Astrocyte (in vitro differentiated cells and primary cell): ENCODE results near the gene CYP46A1. TPM values are rescaled to one million over a fixed set of nuclear protein-coding genes. Genes with fewer than 3 reads are reported as not detected.
A peak's percentile ranks its signal among the peaks of the same experiment; 100 is the strongest.

Source experiments
- DNase-seq: peaks from one replicate; pipeline ENCODE4 v3.0.0-alpha.2; 2010; ENCODE audit warnings: low read depth
- FAIRE-seq: peaks from 2 replicates; lab custom pipeline; 2011; peaks lifted over from hg19 to GRCh38; lab: Jason Lieb, UNC
- H2AFZ ChIP-seq: 2 replicates; pipeline ENCODE4 v1.6.0; 2012; ENCODE audit warnings: low read depth, low read length, inconsistent platforms
- H3K27ac ChIP-seq: 2 replicates; pipeline ENCODE4 v1.5.1; 2011; ENCODE audit warnings: low read depth, low read length, inconsistent platforms
- H3K27me3 ChIP-seq: 2 replicates; pipeline ENCODE4 v1.6.0; 2011; ENCODE audit warnings: low read length, inconsistent platforms; ENCODE audit not compliant: insufficient read depth
- H3K36me3 ChIP-seq: 2 replicates; pipeline ENCODE4 v1.5.1; 2011; ENCODE audit warnings: low read length, inconsistent platforms; ENCODE audit not compliant: insufficient read depth
- H3K4me1 ChIP-seq: 2 replicates; pipeline ENCODE4 v1.5.1; 2011; ENCODE audit warnings: low read length, inconsistent platforms; ENCODE audit not compliant: insufficient read depth
- H3K4me2 ChIP-seq: 2 replicates; pipeline ENCODE4 v1.6.0; 2012; ENCODE audit warnings: low read length, inconsistent platforms
- H3K4me3 ChIP-seq: 2 replicates; pipeline ENCODE4 v1.5.1; 2011; ENCODE audit warnings: low read depth, mild to moderate bottlenecking, low read length, inconsistent platforms; ENCODE audit not compliant: insufficient read depth
- H3K79me2 ChIP-seq: 2 replicates; pipeline ENCODE4 v1.6.0; 2012; ENCODE audit warnings: mild to moderate bottlenecking, low read length, inconsistent platforms; ENCODE audit not compliant: insufficient read depth
- H3K9ac ChIP-seq: 2 replicates; pipeline ENCODE4 v1.6.0; 2012; ENCODE audit warnings: mild to moderate bottlenecking, low read length, inconsistent platforms
- H3K9me3 ChIP-seq: 2 replicates; pipeline ENCODE4 v1.5.1; 2012; ENCODE audit warnings: low read depth, mild to moderate bottlenecking, low read length, inconsistent platforms; ENCODE audit not compliant: insufficient read depth
- H4K20me1 ChIP-seq: 2 replicates; pipeline ENCODE4 v1.6.0; 2012; ENCODE audit warnings: low read length, inconsistent platforms; ENCODE audit not compliant: insufficient read depth
- H3K27ac Mint-ChIP-seq: one replicate; pipeline ENCODE4 v1.8.0; 2021; ENCODE audit warnings: mild to moderate bottlenecking, mixed read lengths; ENCODE audit not compliant: unreplicated experiment
- H3K27me3 Mint-ChIP-seq: one replicate; pipeline ENCODE4 v1.8.0; 2021; ENCODE audit warnings: low read depth, mixed read lengths; ENCODE audit not compliant: unreplicated experiment
- H3K36me3 Mint-ChIP-seq: one replicate; pipeline ENCODE4 v1.8.0; 2021; ENCODE audit warnings: low read depth, mixed read lengths; ENCODE audit not compliant: unreplicated experiment
- H3K4me1 Mint-ChIP-seq: one replicate; pipeline ENCODE4 v1.8.0; 2021; ENCODE audit warnings: low read depth, mixed read lengths; ENCODE audit not compliant: unreplicated experiment
- H3K4me3 Mint-ChIP-seq: one replicate; pipeline ENCODE4 v1.8.0; 2021; ENCODE audit warnings: mild to moderate bottlenecking, moderate library complexity, mixed read lengths; ENCODE audit not compliant: unreplicated experiment
- H3K9me3 Mint-ChIP-seq: one replicate; pipeline ENCODE4 v1.8.0; 2021; ENCODE audit warnings: mild to moderate bottlenecking, mixed read lengths; ENCODE audit not compliant: unreplicated experiment
- CTCF ChIP-seq: IDR thresholded peaks from 2 replicates; pipeline ENCODE4 v1.5.1; 2011; ENCODE audit warnings: low read depth, mild to moderate bottlenecking, inconsistent platforms, low read length, moderate library complexity; ENCODE audit not compliant: insufficient read depth
- EZH2 ChIP-seq: IDR thresholded peaks from 2 replicates; pipeline ENCODE4 v1.6.1; 2012; ENCODE audit warnings: mild to moderate bottlenecking, low read length, inconsistent platforms; ENCODE audit not compliant: insufficient read depth
- total RNA-seq: library from RNA; stranded (reverse); gene quantifications from 2 replicates; pipeline ENCODE4 v1.2.1, GENCODE V29; 2021

Gene CYP46A1
- total RNA-seq, 1 donor from 2014 or later, result 0.52 TPM

GRCh38 chr14:99671235-99672224, 12.6 kb upstream of the CYP46A1 start:
- no peak overlapping the region for H3K27ac ChIP-seq
- FAIRE-seq (no peak), DNase-seq (no peak)
- Mint-ChIP-seq H3K4me3 (no peak overlapping the region), H3K36me3 (peaks cover 2% of the 10 kb centered on the region), H3K27ac (no peak overlapping the region), H3K27me3 (peaks cover 30% of the 10 kb centered on the region), H3K9me3 (peaks cover 2% of the 10 kb centered on the region), H3K4me1 (peaks cover 9% of the 10 kb centered on the region)
- no peak for TF ChIP-seq EZH2
- H4K20me1 ChIP-seq, result no peaks in the 10 kb centered on the region
- no peaks in the 10 kb centered on the region for H3K36me3 ChIP-seq
- H3K4me1 ChIP-seq, result peaks cover 22% of the 10 kb centered on the region
- no peak overlapping the region for H3K4me3 ChIP-seq
- H3K79me2 ChIP-seq, result no peaks in the 10 kb centered on the region
- H3K9ac ChIP-seq, result peak overlapping the region; percentile 41
- H3K27me3 ChIP-seq, result no peaks in the 10 kb centered on the region
- H3K9me3 ChIP-seq, result no peaks in the 10 kb centered on the region
- H2AFZ ChIP-seq, result peak overlapping the region; percentile 64
- H3K4me2 ChIP-seq, result peak overlapping the region; percentile 21

- TF ChIP-seq EZH2 (no peak), CTCF (no peak)
- H4K20me1 ChIP-seq, result no peaks in the 10 kb centered on the region
- H3K4me1 ChIP-seq, result peaks cover 26% of the 10 kb centered on the region
- Mint-ChIP-seq H3K27me3 (peaks cover 24% of the 10 kb centered on the region), H3K36me3 (peaks cover 2% of the 10 kb centered on the region), H3K4me3 (no peak overlapping the region), H3K9me3 (peaks cover 5% of the 10 kb centered on the region), H3K27ac (no peak overlapping the region), H3K4me1 (peaks cover 9% of the 10 kb centered on the region)
- peaks cover under 1% of the 10 kb centered on the region for H3K9me3 ChIP-seq
- no peaks in the 10 kb centered on the region for H3K79me2 ChIP-seq
- H3K27me3 ChIP-seq, result no peaks in the 10 kb centered on the region
- no peak overlapping the region for H3K4me2 ChIP-seq
- no peak overlapping the region for H2AFZ ChIP-seq
- DNase-seq (no peak), FAIRE-seq (no peak)
- no peak overlapping the region for H3K9ac ChIP-seq
- no peak overlapping the region for H3K27ac ChIP-seq
- H3K4me3 ChIP-seq, result no peak overlapping the region
- H3K36me3 ChIP-seq, result no peaks in the 10 kb centered on the region
Measured at GRCh38 chr14:99672506-99673304, 11.4 kb upstream of the CYP46A1 start.

- no peak overlapping the region for H3K27ac Mint-ChIP-seq
- Histone ChIP-seq H4K20me1 (no peaks in the 10 kb centered on the region), H3K4me2 (no peak overlapping the region), H3K27ac (no peak overlapping the region), H3K9me3 (peaks cover 9% of the 10 kb centered on the region), H3K4me1 (peaks cover 26% of the 10 kb centered on the region), H3K9ac (no peak overlapping the region), H3K36me3 (no peaks in the 10 kb centered on the region), H3K4me3 (no peak overlapping the region), H3K27me3 (no peaks in the 10 kb centered on the region), H2AFZ (no peak overlapping the region), H3K79me2 (no peaks in the 10 kb centered on the region)
- no peak for FAIRE-seq
- H3K9me3 Mint-ChIP-seq, result peaks cover 12% of the 10 kb centered on the region
- no peak for TF ChIP-seq CTCF
- no peak for TF ChIP-seq EZH2
- H3K27me3 Mint-ChIP-seq, result peaks cover 17% of the 10 kb centered on the region
- no peak overlapping the region for H3K4me3 Mint-ChIP-seq
- no peak for DNase-seq
- H3K4me1 Mint-ChIP-seq, result peaks cover 9% of the 10 kb centered on the region
- H3K36me3 Mint-ChIP-seq, result no peaks in the 10 kb centered on the region
Measured at GRCh38 chr14:99673305-99674063, 10.6 kb upstream of the CYP46A1 start.
